ENCODE results near the gene LAMA3. TPM values are rescaled to one million over a fixed set of nuclear protein-coding genes. Genes with fewer than 3 reads are reported as not detected.

LAMA3 gene
- total RNA-seq, 3 donors from 2014 or later (not counting 1 experiment from before 2014, with no cell fraction given) = not detected

- H3K27ac ChIP-seq (ENCODE audit: low read length) = no peak overlapping the region
- no peak overlapping the region for H3K4me3 Mint-ChIP-seq
- H3K9me3 ChIP-seq (ENCODE audit: control insufficient read depth, insufficient read depth, low read length) = no peaks in the 10 kb centered on the region
- no peak overlapping the region for H3K4me3 ChIP-seq (ENCODE audit: low read length)
- peaks cover 6 to 25% of the 10 kb centered on the region in 2 donors for H3K27me3 Mint-ChIP-seq (ENCODE audit: low read depth in 2 of 2)
- no peaks in the 10 kb centered on the region for H3K27me3 ChIP-seq (ENCODE audit: control insufficient read depth, insufficient read depth, low read length)
- no peak for ATAC-seq
- peak in 1 of 2 donors; percentile 70 for DNase-seq
- H3K36me3 Mint-ChIP-seq = peaks cover 6% of the 10 kb centered on the region
- H3K9me3 Mint-ChIP-seq = peaks cover 2 to 3% of the 10 kb centered on the region in 2 donors
- TF ChIP-seq CTCF (IDR thresholded peaks at IDR 0.05) = no peak
- peak overlapping the region in 1 of 2 donors; percentile 64 for H3K27ac Mint-ChIP-seq
- H3K4me1 ChIP-seq (ENCODE audit: control insufficient read depth, insufficient read depth, low read length) = peaks cover 36% of the 10 kb centered on the region
- no peaks in the 10 kb centered on the region for H3K36me3 ChIP-seq (ENCODE audit: control insufficient read depth, insufficient read depth, low read length)
- 75% methylated on average over 6 of the region's 6 CpGs for WGBS (ENCODE audit: insufficient coverage)
- H3K4me1 Mint-ChIP-seq = peaks cover 38 to 45% of the 10 kb centered on the region in 2 donors
- intact Hi-C loops (cut with micrococcal nuclease) = no loop called here
Observed at GRCh38 chr18:23972453-23972852, 283.2 kb downstream of the LAMA3 start.

- Mint-ChIP-seq H3K36me3 (peaks cover 6% of the 10 kb centered on the region), H3K9me3 (peaks cover 3 to 4% of the 10 kb centered on the region in 2 donors), H3K4me1 (peaks cover 13 to 20% of the 10 kb centered on the region in 2 donors), H3K27me3 (ENCODE audit: low read depth in 2 of 2) (peaks cover 15 to 24% of the 10 kb centered on the region in 2 donors), H3K27ac (no peak overlapping the region), H3K4me3 (no peak overlapping the region)
- no peak for DNase-seq
- WGBS (ENCODE audit: insufficient coverage) = 97% methylated on average over 6 of the region's 7 CpGs
- H3K27ac ChIP-seq (ENCODE audit: low read length) = no peak overlapping the region
- H3K9me3 ChIP-seq (ENCODE audit: control insufficient read depth, insufficient read depth, low read length) = no peaks in the 10 kb centered on the region
- H3K4me3 ChIP-seq (ENCODE audit: low read length) = no peak overlapping the region
- no peaks in the 10 kb centered on the region for H3K27me3 ChIP-seq (ENCODE audit: control insufficient read depth, insufficient read depth, low read length)
- TF ChIP-seq CTCF (IDR thresholded peaks at IDR 0.05) = no peak
- H3K36me3 ChIP-seq (ENCODE audit: control insufficient read depth, insufficient read depth, low read length) = no peaks in the 10 kb centered on the region
- H3K4me1 ChIP-seq (ENCODE audit: control insufficient read depth, insufficient read depth, low read length) = peaks cover 10% of the 10 kb centered on the region
- intact Hi-C loops (cut with micrococcal nuclease) = no loop called here
- no peak for ATAC-seq
Observed at GRCh38 chr18:23977103-23977502, 287.9 kb downstream of the LAMA3 start.

- H3K4me1 Mint-ChIP-seq = peaks cover 13 to 15% of the 10 kb centered on the region in 2 donors
- 100% methylated on average over 1 of the region's 1 CpG for WGBS (ENCODE audit: insufficient coverage)
- H3K27ac Mint-ChIP-seq = peak overlapping the region in 1 of 2 donors; percentile 37
- peaks cover 10% of the 10 kb centered on the region for H3K4me1 ChIP-seq (ENCODE audit: control insufficient read depth, insufficient read depth, low read length)
- H3K4me3 Mint-ChIP-seq = no peak overlapping the region
- peaks cover 15 to 24% of the 10 kb centered on the region in 2 donors for H3K27me3 Mint-ChIP-seq (ENCODE audit: low read depth in 2 of 2)
- H3K9me3 Mint-ChIP-seq = peaks cover 3 to 4% of the 10 kb centered on the region in 2 donors
- H3K9me3 ChIP-seq (ENCODE audit: control insufficient read depth, insufficient read depth, low read length) = no peaks in the 10 kb centered on the region
- peak in 1 of 2 donors; percentile 66 for DNase-seq
- no peak for TF ChIP-seq CTCF (IDR thresholded peaks at IDR 0.05)
- no peaks in the 10 kb centered on the region for H3K27me3 ChIP-seq (ENCODE audit: control insufficient read depth, insufficient read depth, low read length)
- peak in 2 of 3 donors; percentile 40 to 61 for ATAC-seq
- H3K36me3 Mint-ChIP-seq = peaks cover 6% of the 10 kb centered on the region
- H3K27ac ChIP-seq (ENCODE audit: low read length) = no peak overlapping the region
- no peaks in the 10 kb centered on the region for H3K36me3 ChIP-seq (ENCODE audit: control insufficient read depth, insufficient read depth, low read length)
- H3K4me3 ChIP-seq (ENCODE audit: low read length) = no peak overlapping the region
- intact Hi-C loops (cut with micrococcal nuclease) = no loop called here
Observed at GRCh38 chr18:23977719-23978483, 288.6 kb downstream of the LAMA3 start.

Data from natural killer cell (primary cell).